ENCODE data around the gene ASPRV1.

ASPRV1 gene

DNA sequence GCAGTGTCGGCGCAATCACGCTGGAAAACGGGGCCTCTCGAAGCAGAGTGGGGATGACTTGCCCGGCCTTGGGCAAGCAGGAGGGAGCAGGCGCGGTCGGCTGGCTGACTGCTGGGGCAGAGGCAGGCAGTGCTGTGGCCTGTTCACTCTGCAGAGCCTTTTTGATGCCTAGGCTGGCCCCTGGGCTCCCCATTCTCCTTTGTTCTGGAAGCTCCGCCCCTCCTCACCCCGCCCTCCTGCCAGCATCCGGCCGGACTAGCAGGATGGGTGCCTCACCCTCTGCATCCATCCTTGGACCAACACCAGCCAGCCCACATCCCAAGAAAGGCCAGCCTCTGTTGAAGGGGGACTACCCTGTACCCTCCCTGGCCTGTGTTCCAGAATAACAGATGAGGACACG, at the start of gene ASPRV1:
TSS of gene ASPRV1 (minus strand) at position 136 of the 400 bp plus-strand sequence. CDS start 195 bp downstream, outside the sequence.
- no peak within 1 kb of the TSS for H3K27ac ChIP-seq
- H3K9ac ChIP-seq = no peak within 1 kb of the TSS
- TF ChIP-seq Cebpa-rat (IDR thresholded peaks at IDR 0.05) = no peak
- no peak within 1 kb of the TSS for H3K4me3 ChIP-seq
- no peak within 1 kb of the TSS for H3K4me2 ChIP-seq
- H3K4me1 ChIP-seq = peaks cover 13% of the 10 kb centered on the region
- H3K9me3 ChIP-seq = no peaks in the 10 kb centered on the region
- H3K27me3 ChIP-seq = no peaks in the 10 kb centered on the region
- no peaks in the 10 kb centered on the region; the same call in 1 of the 2 replicates for H3K36me3 ChIP-seq
- no peaks in the 10 kb centered on the region for H4K20me1 ChIP-seq

DNA sequence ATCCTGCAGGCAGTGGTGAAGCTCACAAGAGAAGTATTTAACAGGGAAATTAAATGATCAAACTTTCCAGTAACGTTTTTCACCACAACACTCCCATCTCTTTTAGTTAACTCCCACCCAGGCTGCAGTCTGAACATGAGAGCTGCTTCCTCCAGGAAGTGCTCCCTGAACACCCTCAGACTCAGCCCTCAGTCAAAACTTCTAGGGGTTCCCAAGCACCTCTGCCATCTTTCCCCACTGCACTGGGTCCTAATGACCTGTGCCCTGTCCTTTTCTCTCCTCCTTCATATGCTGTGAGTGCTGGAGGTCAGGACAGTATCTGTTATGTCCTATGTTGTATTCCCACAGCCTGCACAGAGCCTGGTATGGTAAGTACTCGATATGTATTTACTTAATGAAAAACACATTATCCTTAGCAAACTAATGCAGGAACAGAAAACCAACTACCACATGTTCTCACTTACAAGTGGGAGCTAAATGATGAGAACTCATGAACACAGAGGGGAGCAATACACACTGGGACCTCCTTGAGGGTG, 49.2 kb upstream of the ASPRV1 start:
- Histone ChIP-seq H3K9ac (no peak overlapping the region), H3K4me3 (no peak overlapping the region), H3K36me3 (peaks cover 37% of the 10 kb centered on the region), H3K9me3 (no peaks in the 10 kb centered on the region), H3K4me1 (no peaks in the 10 kb centered on the region), H3K27ac (no peak overlapping the region), H3K27me3 (no peaks in the 10 kb centered on the region), H4K20me1 (no peaks in the 10 kb centered on the region), H3K4me2 (no peak overlapping the region)
- no peak for TF ChIP-seq Cebpa-rat (IDR thresholded peaks at IDR 0.05)

DNA sequence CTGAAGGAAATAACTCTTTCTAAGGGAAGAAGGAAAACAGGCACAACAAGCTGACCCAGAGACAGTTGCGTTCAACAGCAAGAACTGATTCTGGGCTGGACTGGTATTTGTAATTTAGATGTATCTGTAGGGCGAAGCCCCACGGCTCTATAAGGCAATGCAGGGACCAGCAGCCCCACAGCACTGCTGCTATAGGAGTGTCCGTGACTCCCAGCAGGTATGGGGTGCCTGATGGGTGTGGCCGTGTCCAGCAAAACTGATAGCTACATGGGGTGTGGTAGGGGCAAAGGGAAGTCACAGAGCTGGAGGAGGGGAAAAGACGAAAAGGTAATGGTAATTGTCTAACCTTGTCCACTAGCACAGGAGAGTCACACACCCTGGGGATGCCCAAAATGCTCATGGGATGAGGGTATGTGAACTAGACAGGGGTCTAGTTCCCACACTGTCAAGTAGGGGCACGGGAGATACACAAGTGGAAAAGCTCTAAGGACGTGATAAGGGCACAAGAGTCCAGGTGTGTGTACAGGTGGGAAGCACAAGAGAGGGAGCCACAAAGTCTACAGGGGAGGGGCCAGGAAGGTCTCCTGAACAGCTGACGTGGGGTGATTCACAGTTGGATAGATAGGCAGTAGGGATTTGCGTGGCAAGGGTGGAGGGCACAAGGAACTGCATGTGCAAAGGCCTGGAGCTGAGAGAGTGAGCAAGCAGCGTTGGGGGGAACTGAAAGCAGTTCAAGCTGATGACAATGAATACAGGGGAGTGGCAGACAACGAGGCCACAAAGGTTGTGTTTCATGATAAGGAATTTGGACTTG, 48.5 kb upstream of the ASPRV1 start:
- no peak overlapping the region for H3K9ac ChIP-seq
- H3K4me1 ChIP-seq = no peaks in the 10 kb centered on the region
- TF ChIP-seq Cebpa-rat (IDR thresholded peaks at IDR 0.05) = no peak
- no peaks in the 10 kb centered on the region for H3K9me3 ChIP-seq
- H3K27me3 ChIP-seq = no peaks in the 10 kb centered on the region
- no peaks in the 10 kb centered on the region for H4K20me1 ChIP-seq
- H3K4me2 ChIP-seq = no peak overlapping the region
- no peak overlapping the region for H3K27ac ChIP-seq
- H3K36me3 ChIP-seq = peaks cover 33% of the 10 kb centered on the region
- H3K4me3 ChIP-seq = no peak overlapping the region

DNA sequence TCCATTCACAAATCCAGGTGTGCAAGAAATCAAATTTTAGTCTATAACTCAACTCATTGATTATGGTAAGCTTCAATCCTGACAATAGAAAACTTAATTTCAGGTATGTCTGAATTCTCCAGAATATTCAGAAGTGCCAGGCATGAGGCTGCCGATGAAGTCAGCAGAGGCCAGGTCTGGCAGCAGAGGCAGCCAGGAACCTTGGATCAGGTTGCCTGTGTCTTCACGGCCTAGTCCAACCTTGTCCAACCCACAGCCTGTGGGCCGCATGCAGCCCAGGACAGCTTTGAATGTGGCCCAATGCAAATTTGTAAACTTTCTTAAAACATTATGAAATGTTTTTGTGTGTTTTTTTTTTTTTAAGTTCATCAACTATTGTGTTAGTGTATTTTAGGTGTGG, 46.9 kb upstream of the ASPRV1 start:
- H4K20me1 ChIP-seq = no peaks in the 10 kb centered on the region

DNA sequence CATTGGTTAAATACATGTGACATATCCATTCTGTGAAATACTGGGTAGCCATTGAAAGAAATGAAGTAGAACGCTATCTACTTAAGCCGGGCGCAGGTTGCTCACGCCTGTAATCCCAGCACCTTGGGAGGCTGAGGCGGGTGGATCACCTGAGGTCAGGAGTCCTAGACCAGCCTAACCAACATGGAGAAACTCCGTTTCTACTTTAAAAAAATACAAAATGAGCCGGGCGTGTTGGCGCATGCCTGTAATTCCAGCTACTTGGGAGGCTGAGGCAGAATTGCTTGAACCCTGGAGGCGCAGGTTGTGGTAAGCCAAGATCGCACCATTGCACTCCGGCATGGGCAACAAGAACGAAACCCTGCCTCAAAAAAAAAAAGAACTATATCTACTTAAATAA, 45.7 kb upstream of the ASPRV1 start:
- H3K27ac ChIP-seq = no peak overlapping the region
- no peak overlapping the region for H3K4me3 ChIP-seq
- H4K20me1 ChIP-seq = no peaks in the 10 kb centered on the region
- H3K9me3 ChIP-seq = no peaks in the 10 kb centered on the region
- no peak overlapping the region for H3K9ac ChIP-seq
- TF ChIP-seq Cebpa-rat (IDR thresholded peaks at IDR 0.05) = no peak
- peaks cover 36% of the 10 kb centered on the region for H3K36me3 ChIP-seq
- H3K4me1 ChIP-seq = no peaks in the 10 kb centered on the region
- H3K4me2 ChIP-seq = no peak overlapping the region
- H3K27me3 ChIP-seq = no peaks in the 10 kb centered on the region

More for the DNA sequence above, 46.9 kb upstream of the ASPRV1 start:
- H3K4me3 ChIP-seq = no peak overlapping the region
- H3K9ac ChIP-seq = no peak overlapping the region
- TF ChIP-seq Cebpa-rat (IDR thresholded peaks at IDR 0.05) = no peak
- H3K27ac ChIP-seq = no peak overlapping the region
- H3K4me1 ChIP-seq = no peaks in the 10 kb centered on the region
- H3K9me3 ChIP-seq = no peaks in the 10 kb centered on the region
- H3K4me2 ChIP-seq = no peak overlapping the region
- peaks cover 35% of the 10 kb centered on the region for H3K36me3 ChIP-seq
- no peaks in the 10 kb centered on the region for H3K27me3 ChIP-seq

DNA sequence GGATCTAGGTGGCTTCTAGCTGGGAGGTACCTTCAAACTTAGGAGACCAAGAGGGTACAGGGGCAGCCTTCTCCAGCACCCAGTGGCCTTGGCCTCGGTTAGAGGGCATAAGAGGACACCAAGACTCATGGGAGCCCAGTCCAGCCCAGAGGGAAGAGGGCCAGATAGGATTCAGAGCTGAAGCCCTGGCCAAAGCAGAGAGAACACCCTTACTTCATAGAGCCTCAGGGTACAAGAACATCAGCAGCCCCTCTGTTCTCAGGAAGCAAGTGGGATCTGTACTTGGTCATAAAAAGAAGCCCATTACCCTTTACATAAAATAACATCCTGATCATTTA, 45.0 kb upstream of the ASPRV1 start:
- Histone ChIP-seq H3K36me3 (peaks cover 28% of the 10 kb centered on the region), H3K9me3 (no peaks in the 10 kb centered on the region), H3K4me1 (no peaks in the 10 kb centered on the region), H3K4me2 (no peak overlapping the region), H3K27me3 (no peaks in the 10 kb centered on the region), H3K27ac (no peak overlapping the region), H3K9ac (no peak overlapping the region), H3K4me3 (no peak overlapping the region), H4K20me1 (no peaks in the 10 kb centered on the region)
- no peak for TF ChIP-seq Cebpa-rat (IDR thresholded peaks at IDR 0.05)

DNA sequence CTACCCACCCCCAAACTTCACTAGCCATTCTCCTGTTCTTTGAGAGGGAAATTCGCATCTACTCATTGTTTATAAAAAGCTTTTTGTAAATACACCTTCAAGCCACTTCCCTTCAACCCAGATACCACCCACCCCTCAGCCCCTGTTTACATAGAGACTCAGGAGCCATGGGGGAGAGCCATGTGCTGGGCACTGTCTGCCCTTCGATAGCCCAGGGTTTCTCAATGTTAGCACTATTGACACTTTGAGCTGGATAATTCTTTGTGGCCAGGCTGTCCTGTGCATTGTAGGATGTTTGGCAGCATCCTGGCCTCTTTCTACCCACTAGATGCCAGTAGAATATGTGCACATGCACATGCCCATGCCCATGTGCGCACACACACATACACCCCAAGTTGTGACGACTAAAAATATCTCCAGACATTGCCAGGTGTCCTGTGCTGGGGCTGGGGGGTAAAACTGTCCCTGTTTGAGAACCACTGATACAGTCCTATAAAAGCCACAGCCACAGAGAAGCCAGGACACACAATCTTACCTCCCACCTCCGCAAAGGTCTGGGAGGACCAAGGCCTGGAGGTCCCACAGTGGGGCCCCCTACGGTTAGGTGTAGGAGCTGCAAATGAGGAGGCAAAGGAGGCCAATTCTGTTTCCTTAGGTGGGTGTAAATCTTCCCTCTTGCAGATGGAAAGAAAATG, 44.5 kb upstream of the ASPRV1 start:
- Histone ChIP-seq H4K20me1 (no peaks in the 10 kb centered on the region), H3K4me1 (no peaks in the 10 kb centered on the region), H3K27ac (no peak overlapping the region), H3K36me3 (peaks cover 25% of the 10 kb centered on the region), H3K9me3 (no peaks in the 10 kb centered on the region), H3K9ac (no peak overlapping the region), H3K4me2 (no peak overlapping the region), H3K27me3 (no peaks in the 10 kb centered on the region), H3K4me3 (no peak overlapping the region)
- no peak for TF ChIP-seq Cebpa-rat (IDR thresholded peaks at IDR 0.05)

DNA sequence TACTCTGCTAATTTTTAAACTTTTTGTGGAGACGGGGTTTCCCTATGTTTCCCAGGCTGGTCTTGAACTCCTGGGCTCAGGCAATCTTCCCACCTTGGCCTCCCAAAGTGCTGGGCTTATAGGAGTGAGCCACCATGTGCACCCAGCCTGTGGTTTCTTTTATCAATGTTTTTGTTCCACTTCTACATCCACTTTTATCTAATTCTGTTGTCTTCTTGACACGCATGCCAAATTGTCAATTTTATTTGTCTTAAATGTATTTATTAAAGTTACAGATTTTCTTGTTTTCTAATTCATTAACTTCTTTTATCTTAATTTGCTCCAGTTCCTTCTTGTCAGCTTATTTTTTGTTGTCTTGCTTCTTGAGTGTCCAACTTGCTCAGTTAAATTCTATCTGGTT, 43.8 kb upstream of the ASPRV1 start:
- no peaks in the 10 kb centered on the region for H3K9me3 ChIP-seq
- H3K4me2 ChIP-seq = no peak overlapping the region
- no peak for TF ChIP-seq Cebpa-rat (IDR thresholded peaks at IDR 0.05)
- H3K27ac ChIP-seq = no peak overlapping the region
- H3K4me3 ChIP-seq = no peak overlapping the region
- peaks cover 25% of the 10 kb centered on the region for H3K36me3 ChIP-seq
- no peaks in the 10 kb centered on the region for H3K27me3 ChIP-seq
- no peaks in the 10 kb centered on the region for H3K4me1 ChIP-seq
- no peaks in the 10 kb centered on the region for H4K20me1 ChIP-seq
- no peak overlapping the region for H3K9ac ChIP-seq

DNA sequence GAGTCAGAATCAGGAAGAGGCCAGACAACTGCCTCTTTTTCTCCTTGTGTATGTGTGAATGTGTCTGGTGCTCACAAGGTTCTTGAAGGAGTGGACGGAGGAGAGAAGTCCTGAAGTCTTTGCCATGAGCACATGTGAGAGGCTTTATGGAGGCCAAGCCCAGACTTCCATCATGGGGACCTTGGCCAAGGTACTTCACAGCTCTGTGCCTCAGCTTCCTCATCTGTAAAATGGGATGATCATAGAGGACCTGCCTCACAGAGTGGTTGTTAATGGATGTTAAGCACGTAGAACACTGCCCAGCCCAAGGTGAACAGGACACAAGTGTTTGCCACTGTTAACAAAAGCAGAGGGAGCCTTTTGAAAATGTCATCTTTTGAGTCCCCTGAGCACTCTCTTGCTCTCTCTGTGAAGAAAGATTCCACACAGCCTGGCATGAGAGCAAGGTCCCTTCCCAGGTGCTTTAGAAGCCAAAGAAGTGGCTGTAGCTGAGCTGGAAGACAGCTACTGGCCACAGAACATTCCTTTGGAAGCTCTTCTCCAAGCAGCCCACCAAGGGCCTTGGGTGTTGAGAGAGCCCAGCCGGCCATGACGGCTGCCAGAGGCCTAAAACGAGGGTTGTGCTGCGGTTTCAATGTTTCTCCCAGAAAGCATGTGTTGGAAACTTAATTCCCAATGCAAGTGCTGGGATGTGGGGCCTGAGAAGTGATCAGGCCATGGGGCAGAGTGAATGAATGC, 41.8 kb upstream of the ASPRV1 start:
- H3K27me3 ChIP-seq = no peaks in the 10 kb centered on the region
- TF ChIP-seq Cebpa-rat (IDR thresholded peaks at IDR 0.05) = no peak
- no peak overlapping the region for H3K4me2 ChIP-seq
- H3K4me1 ChIP-seq = no peaks in the 10 kb centered on the region
- H4K20me1 ChIP-seq = no peaks in the 10 kb centered on the region
- H3K36me3 ChIP-seq = peaks cover 25% of the 10 kb centered on the region
- H3K27ac ChIP-seq = no peak overlapping the region
- H3K4me3 ChIP-seq = no peak overlapping the region
- no peak overlapping the region for H3K9ac ChIP-seq
- no peaks in the 10 kb centered on the region for H3K9me3 ChIP-seq

All from BLaER1 (cell line).